Thyroid gland (tissue), 4 donors: ENCODE data around the gene SLC9A7.

ENCODE experiments used
- POLR2A ChIP-seq, 2 donors: fragments of 450-650 bp; IDR thresholded peaks; one replicate each; pipeline ENCODE4 v1.6.1; 2017; ENCODE audit warnings: antibody characterized with exemption in 2 of 2, mild to moderate bottlenecking in 2 of 2, moderate library complexity in 1 of 2
- TF ChIP-seq, protein P1 (sequence below), 6 experiments: fragments of 200-600 bp in 3 of 6; fragments of 450-650 bp in 3 of 6; sonication (generic) in 3 of 6; IDR thresholded peaks; one replicate each; pipeline ENCODE4 v1.5.1; 2016 to 2019; ENCODE audit warnings: antibody characterized with exemption in 6 of 6, mild to moderate bottlenecking in 2 of 6, inconsistent platforms in 1 of 6, moderate library complexity in 1 of 6

DNA sequence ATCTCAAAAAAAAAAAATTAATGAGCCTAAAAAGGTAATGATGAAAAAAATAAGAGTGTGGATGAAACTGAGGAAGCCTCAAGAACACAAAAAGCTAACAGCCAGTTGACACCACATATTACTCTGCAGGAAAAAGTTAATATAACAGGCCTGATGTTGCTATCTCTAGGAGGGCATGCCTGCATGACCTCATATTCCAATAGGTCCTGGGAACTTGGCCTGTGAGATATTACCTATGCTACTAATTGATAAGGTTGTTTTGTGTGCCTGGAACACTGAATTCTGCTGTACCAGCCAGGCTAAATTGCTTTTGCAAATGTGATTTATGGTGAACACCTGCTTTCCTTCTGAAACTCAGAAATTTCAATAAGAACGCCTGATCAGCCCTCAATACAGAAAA, 15.9 kb downstream of the SLC9A7 start:
- TF ChIP-seq, protein P1, sequence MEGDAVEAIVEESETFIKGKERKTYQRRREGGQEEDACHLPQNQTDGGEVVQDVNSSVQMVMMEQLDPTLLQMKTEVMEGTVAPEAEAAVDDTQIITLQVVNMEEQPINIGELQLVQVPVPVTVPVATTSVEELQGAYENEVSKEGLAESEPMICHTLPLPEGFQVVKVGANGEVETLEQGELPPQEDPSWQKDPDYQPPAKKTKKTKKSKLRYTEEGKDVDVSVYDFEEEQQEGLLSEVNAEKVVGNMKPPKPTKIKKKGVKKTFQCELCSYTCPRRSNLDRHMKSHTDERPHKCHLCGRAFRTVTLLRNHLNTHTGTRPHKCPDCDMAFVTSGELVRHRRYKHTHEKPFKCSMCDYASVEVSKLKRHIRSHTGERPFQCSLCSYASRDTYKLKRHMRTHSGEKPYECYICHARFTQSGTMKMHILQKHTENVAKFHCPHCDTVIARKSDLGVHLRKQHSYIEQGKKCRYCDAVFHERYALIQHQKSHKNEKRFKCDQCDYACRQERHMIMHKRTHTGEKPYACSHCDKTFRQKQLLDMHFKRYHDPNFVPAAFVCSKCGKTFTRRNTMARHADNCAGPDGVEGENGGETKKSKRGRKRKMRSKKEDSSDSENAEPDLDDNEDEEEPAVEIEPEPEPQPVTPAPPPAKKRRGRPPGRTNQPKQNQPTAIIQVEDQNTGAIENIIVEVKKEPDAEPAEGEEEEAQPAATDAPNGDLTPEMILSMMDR (IDR thresholded peaks at IDR 0.05), result no peak
- no peak for TF ChIP-seq POLR2A (IDR thresholded peaks at IDR 0.05)
